SK-N-SH (cell line): ENCODE results near the gene LETM1.

ENCODE experiments used
- CHD2 ChIP-seq: fragments of 150-350 bp; IDR thresholded peaks from 2 replicates; pipeline ENCODE4 v1.6.1; 2018; ENCODE audit warnings: low read length; ENCODE audit not compliant: partially characterized antibody
- EZH2phosphoT487 ChIP-seq: fragments of 200-600 bp; sonication (generic); IDR thresholded peaks from 2 replicates; pipeline ENCODE4 v1.6.1; 2017; ENCODE audit warnings: low read depth, mixed run types, mild to moderate bottlenecking, antibody characterized with exemption, moderate library complexity, borderline replicate concordance
- GABPA ChIP-seq: IDR thresholded peaks from 2 replicates; pipeline ENCODE4 v1.4.0; 2012; ENCODE audit warnings: low read depth, mild to moderate bottlenecking
- POLR2AphosphoS5 ChIP-seq: IDR thresholded peaks from 2 replicates; pipeline ENCODE4 v1.6.1; 2012; ENCODE audit warnings: low read depth, low read length
- RCOR1 ChIP-seq: fragments of 150-350 bp; IDR thresholded peaks from 2 replicates; pipeline ENCODE4 v1.6.1; 2017; ENCODE audit warnings: antibody characterized with exemption, low read length
- SIN3A ChIP-seq: IDR thresholded peaks from 2 replicates; pipeline ENCODE4 v1.6.1; 2012; ENCODE audit warnings: low read depth, mild to moderate bottlenecking, low read length, moderate library complexity, borderline replicate concordance
- TF ChIP-seq, protein P1 (sequence below): fragments of 200-600 bp; sonication (generic); IDR thresholded peaks from 2 replicates; pipeline ENCODE4 v1.6.1; 2017; ENCODE audit warnings: antibody characterized with exemption, mild to moderate bottlenecking, moderate library complexity
- TF ChIP-seq, protein P2 (sequence below): IDR thresholded peaks from 2 replicates; pipeline ENCODE4; 2012

- TF ChIP-seq, protein P1, sequence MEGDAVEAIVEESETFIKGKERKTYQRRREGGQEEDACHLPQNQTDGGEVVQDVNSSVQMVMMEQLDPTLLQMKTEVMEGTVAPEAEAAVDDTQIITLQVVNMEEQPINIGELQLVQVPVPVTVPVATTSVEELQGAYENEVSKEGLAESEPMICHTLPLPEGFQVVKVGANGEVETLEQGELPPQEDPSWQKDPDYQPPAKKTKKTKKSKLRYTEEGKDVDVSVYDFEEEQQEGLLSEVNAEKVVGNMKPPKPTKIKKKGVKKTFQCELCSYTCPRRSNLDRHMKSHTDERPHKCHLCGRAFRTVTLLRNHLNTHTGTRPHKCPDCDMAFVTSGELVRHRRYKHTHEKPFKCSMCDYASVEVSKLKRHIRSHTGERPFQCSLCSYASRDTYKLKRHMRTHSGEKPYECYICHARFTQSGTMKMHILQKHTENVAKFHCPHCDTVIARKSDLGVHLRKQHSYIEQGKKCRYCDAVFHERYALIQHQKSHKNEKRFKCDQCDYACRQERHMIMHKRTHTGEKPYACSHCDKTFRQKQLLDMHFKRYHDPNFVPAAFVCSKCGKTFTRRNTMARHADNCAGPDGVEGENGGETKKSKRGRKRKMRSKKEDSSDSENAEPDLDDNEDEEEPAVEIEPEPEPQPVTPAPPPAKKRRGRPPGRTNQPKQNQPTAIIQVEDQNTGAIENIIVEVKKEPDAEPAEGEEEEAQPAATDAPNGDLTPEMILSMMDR = no peak
- TF ChIP-seq, protein P2, sequence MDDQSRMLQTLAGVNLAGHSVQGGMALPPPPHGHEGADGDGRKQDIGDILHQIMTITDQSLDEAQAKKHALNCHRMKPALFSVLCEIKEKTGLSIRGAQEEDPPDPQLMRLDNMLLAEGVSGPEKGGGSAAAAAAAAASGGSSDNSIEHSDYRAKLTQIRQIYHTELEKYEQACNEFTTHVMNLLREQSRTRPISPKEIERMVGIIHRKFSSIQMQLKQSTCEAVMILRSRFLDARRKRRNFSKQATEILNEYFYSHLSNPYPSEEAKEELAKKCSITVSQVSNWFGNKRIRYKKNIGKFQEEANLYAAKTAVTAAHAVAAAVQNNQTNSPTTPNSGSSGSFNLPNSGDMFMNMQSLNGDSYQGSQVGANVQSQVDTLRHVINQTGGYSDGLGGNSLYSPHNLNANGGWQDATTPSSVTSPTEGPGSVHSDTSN = no peak
- TF ChIP-seq RCOR1 (no peak), EZH2phosphoT487 (no peak), GABPA (no peak), SIN3A (no peak), POLR2AphosphoS5 (no peak), CHD2 (no peak)
Measured at GRCh38 chr4:1794809-1795298, 61.1 kb downstream of the LETM1 start.
